PC-3 (cell line): ENCODE data around the gene RNF157.

ENCODE experiments used
- CTCF ChIP-seq: fragments of 300-600 bp; sonication (generic); conservative IDR thresholded peaks from 2 replicates; pipeline ENCODE4 v1.5.1; 2017; ENCODE audit warnings: antibody characterized with exemption, low read depth, mild to moderate bottlenecking, low read length
- EZH2 ChIP-seq: fragments of 300-600 bp; sonication (generic); IDR thresholded peaks from one replicate; pipeline ENCODE4 v1.6.1; 2017; ENCODE audit warnings: antibody characterized with exemption, mild to moderate bottlenecking, low read length; ENCODE audit not compliant: unreplicated experiment
- EZH2phosphoT487 ChIP-seq: fragments of 300-600 bp; sonication (generic); IDR thresholded peaks from 2 replicates; pipeline ENCODE4 v1.6.1; 2018; ENCODE audit warnings: mild to moderate bottlenecking, antibody characterized with exemption, low read length, borderline replicate concordance

GRCh38 chr17:76207275-76208059 lies 32.8 kb downstream of the RNF157 start:
- TF ChIP-seq CTCF (no peak), EZH2phosphoT487 (no peak), EZH2 (no peak)
